Left lobe of liver (tissue), 2 donors: ENCODE data around the gene PLEKHG2. TPM values are rescaled to one million over a fixed set of nuclear protein-coding genes. Genes with fewer than 3 reads are reported as not detected.
A peak's percentile ranks its signal among the peaks of the same experiment; 100 is the strongest.

Experiments used
- ATAC-seq: fragments of 200-7000 bp; cut with Tn5 transposase; one replicate; pipeline ENCODE4 v1.9.1; 2020; ENCODE audit warnings: mild to moderate bottlenecking, moderate library complexity
- DNase-seq: peaks from one replicate; pipeline ENCODE4 v3.0.0-alpha.2; 2020; ENCODE audit warnings: low spot score
- total RNA-seq: library from RNA; stranded (reverse); gene quantifications from one replicate; pipeline ENCODE4 v1.2.1, GENCODE V29; 2021
- donor health status: DM: no; HTN: no; CAD: no; lungs with moderate emphysema.
- donor health status: DM: no; HTN: yes; CAD: no.

Gene PLEKHG2
- total RNA-seq, 1 donor from 2014 or later: 3.8 TPM

GRCh38 chr19:39382991-39383828 is 29.3 kb upstream of the PLEKHG2 start:
- DNase-seq: no peak
- ATAC-seq: no peak

DNA sequence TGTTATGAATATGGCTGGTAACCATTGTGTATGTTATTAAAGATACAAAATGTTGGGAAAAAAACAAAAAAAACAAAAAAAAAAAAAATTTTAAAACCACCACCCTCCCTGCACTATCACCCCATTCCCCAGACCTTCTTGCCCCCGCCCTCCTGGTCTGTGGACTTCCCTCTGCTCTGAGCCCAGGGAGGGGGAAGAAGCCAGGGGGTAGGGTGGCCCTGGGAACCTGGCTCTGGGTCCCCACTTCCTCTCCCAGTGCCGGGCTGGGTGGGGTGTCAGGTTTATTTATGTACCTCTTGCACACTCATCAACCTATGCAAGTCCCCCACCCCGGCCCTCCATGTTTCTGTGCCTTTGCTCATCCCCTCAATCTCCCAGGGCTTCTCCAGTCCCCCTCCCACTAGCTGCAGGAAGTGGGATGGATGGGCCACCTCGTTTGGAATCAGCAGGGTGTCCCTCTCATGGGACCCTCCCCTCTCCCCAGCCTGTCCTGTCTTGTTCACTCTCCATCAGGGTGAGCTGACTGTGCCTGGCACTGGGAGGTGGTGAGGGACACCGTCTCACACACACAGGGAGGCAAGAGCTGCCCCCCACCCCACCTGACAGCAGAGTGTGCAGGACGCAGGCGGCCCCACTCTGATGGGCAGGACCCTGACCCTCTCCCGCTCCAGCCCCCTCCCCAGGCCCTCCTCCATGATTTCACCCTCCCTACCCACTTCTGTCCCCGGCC is 27.5 kb upstream of the PLEKHG2 start:
- peak; percentile 14 for ATAC-seq

GRCh38 chr19:39385629-39386411 is 26.6 kb upstream of the PLEKHG2 start:
- ATAC-seq (no peak), DNase-seq (no peak)

More for the DNA sequence above, 27.5 kb upstream of the PLEKHG2 start:
- DNase-seq: no peak

- no peak for DNase-seq
- ATAC-seq: no peak
Measured at GRCh38 chr19:39386557-39386956, 25.9 kb upstream of the PLEKHG2 start.

- no peak for ATAC-seq
- no peak for DNase-seq
Measured at GRCh38 chr19:39388657-39389056, 23.8 kb upstream of the PLEKHG2 start.

GRCh38 chr19:39389631-39390414 is 22.6 kb upstream of the PLEKHG2 start:
- no peak for DNase-seq
- ATAC-seq: no peak

DNA sequence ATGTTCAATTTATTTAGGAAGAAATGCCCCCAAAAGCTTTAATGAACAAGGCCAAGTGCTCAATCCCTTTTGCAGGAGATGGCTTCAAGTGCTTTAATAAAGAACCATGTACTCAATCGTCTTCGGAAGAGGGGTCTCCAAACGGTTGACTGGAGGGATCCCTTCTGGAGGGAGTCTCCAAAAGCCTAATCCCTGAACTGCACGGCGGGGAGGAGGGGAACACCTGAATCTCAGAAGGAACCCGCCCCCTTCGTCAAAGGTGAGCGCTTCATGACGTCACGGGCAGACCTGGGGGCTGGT is 22.1 kb upstream of the PLEKHG2 start:
- DNase-seq (no peak), ATAC-seq (peak; percentile 23)

DNA sequence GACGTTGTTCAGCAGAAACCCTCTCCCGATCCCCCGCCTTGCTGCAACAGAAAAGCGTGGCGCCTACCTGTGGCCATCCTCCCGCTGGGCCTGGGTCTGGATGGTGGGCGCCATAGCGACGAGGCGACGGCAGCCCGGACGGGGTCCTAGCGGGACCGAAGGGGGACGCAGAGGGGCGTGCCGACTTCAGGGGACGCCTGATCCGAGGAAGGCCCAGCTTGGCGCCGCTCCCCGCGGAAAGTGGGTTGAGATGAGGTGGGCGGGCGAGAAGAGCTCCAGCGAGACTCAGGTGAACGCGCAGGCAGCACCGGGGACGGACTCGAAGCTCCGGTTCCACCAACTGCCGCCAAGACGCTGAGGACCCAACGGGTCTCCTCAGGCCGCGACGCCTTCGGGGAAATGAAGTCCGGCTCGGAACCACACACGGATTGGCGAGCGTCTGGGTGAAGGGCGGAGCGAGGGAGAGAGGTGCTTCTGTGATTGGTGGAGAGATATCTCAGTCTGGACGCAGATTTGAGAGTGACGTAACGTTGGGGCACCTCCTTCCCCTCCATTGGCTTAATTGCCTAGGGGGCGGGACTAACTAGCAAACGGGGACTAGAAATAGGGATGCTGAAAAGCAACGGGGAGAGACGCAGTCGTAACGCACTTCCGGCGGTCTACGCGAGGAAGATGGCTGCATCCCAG is 21.6 kb upstream of the PLEKHG2 start, which contains the start of the genes MED29 and PAF1:
Gene MED29 (plus strand): TSS at position 628 of the 687 bp plus-strand sequence. CDS start 45 bp downstream, at position 673.
Gene PAF1 (minus strand): TSS at position 356 of the 687 bp plus-strand sequence. CDS start 242 bp downstream, at position 114.
- peak; percentile 97 for DNase-seq
- peak; percentile 94 for ATAC-seq

DNA sequence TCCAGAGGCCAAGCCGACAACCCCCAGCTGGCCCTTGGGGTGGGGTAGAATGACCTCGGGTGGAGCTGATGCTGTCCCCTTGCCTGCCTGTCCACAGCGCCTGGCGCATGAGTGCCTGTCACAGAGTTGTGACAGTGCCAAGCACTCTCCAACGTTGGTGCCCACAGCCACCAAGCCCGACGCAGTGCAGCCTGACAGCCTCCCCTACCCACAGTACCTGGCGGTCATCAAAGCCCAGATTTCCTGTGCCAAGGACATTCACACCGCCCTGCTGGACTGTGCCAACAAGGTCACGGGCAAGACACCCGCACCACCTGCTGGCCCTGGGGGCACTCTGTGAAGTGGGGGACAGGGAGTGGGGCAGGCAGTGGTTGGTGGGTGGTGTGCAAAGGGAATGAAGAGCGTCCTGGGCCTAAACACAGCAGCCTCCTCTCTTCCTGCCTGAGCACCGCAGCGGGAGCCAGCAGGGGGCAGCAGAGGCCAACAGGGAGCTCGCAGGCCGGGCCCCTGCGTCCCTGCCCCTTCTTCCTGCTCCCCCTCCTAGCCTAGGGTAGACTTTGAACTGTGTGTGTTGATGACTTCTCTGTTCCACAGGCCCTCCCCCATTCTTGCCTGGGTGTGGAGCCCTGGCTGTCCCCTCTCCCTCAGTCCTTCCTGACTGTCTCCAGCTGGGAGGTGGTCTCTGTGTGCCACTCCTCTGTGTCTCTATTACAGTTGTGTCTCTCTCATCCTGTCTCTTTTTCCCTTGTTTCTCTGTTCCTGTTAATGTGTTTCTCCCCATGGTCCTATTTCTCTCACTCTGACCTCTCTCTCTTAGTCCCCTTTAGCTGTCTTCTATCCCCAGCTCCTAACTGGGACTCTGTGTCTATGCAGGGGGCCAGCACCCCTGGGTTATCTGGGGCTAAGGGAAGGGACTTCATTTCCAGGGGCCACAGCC is 14.8 kb upstream of the PLEKHG2 start:
- DNase-seq: peak; percentile 96
- ATAC-seq: peak; percentile 76

- ATAC-seq (no peak), DNase-seq (peak; percentile 73)
Measured at GRCh38 chr19:39398297-39398864, 14.1 kb upstream of the PLEKHG2 start.

GRCh38 chr19:39399668-39400050 is 12.8 kb upstream of the PLEKHG2 start:
- DNase-seq (no peak), ATAC-seq (no peak)

- DNase-seq (no peak), ATAC-seq (no peak)
Measured at GRCh38 chr19:39400061-39400460, 12.4 kb upstream of the PLEKHG2 start.

DNA sequence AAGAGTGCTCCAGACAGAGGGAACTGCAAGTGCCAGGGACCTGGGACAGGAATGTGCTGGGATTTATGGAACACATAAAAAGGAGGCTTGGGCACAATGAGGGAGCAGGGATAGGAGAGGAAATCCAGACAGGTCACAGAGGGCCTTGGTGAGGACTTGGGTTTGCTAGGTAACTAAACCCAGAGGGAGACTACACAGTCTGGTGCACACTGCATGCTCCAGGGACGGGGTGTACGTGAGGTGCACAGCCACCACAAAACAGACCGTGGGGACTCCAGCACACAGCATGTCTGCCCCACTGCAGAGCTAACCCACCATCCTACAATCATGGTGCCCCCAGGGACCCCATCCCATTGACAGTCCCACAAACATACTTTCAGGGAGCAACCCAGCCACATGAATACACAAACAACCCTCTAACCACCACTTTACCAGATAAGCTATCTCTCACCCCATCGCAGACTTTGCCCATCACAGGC is 11.4 kb upstream of the PLEKHG2 start:
- DNase-seq (no peak), ATAC-seq (no peak)

- ATAC-seq: peak; percentile 46
Measured at GRCh38 chr19:39401549-39402345, 10.7 kb upstream of the PLEKHG2 start.

GRCh38 chr19:39402346-39403300 is 9.8 kb upstream of the PLEKHG2 start:
- ATAC-seq: peak; percentile 41
- peak; percentile 93 for DNase-seq

More at GRCh38 chr19:39401549-39402345, 10.7 kb upstream of the PLEKHG2 start:
- DNase-seq: peak; percentile 92
